Subcutaneous adipose tissue (tissue), 4 donors: ENCODE data around the gene CASTOR1. TPM values are rescaled to one million over a fixed set of nuclear protein-coding genes. Genes with fewer than 3 reads are reported as not detected.

Experiments used
- total RNA-seq, 4 donors: library from RNA; depleted of rRNA; stranded (reverse); fragments of >200 nt; gene quantifications; one replicate each; pipeline ENCODE4 v1.1.0, GENCODE V29; 2016
- TF ChIP-seq, protein P1 (sequence below): fragments of 450-650 bp; IDR thresholded peaks from one replicate; pipeline ENCODE4 v1.5.1; 2016; ENCODE audit warnings: low read depth, mild to moderate bottlenecking, control low read depth, antibody characterized with exemption, moderate library complexity

The CASTOR1 gene
- total RNA-seq, 4 donors from 2014 or later, result 8.5 to 26.9 (median 12.8) TPM

DNA sequence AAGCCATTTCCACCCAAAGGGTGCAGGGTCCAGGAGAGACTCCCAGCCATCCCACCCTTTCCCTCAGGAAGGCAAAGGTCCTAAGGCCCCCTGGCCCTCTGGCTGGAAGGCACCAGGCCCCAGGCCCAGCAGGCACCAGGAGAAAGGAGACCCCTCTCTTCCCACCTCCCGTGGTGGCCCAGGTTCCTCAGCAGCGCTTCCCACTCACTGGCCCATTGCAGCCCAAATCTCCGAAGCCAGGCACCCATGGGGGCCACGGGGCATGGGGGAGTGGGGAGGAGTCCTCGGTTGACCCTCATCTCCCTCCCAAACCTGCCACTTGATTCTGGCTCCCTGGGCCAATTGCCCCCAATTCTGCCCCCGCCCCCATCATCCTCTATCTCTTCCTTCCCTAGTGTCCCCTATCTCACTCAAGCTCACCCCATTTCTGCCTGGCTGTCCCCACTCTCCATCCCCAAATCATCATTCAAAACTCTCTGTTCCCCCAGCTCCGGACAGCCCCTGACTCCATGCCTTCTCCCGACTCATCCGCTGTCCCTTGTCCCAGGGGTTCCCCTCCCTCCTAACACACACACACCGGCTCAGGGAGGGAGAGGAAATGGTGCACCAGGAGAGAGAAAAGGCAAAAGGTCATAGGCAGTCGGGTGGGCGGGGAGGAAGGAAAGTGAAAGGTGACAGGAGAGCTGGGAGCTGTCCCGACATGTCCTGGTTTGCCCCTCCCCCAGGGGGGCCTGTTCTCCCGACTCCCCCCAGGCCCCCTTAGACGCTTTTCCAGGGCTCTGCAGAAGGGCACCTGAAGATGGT lies 43.9 kb downstream of the CASTOR1 start:
- TF ChIP-seq, protein P1, sequence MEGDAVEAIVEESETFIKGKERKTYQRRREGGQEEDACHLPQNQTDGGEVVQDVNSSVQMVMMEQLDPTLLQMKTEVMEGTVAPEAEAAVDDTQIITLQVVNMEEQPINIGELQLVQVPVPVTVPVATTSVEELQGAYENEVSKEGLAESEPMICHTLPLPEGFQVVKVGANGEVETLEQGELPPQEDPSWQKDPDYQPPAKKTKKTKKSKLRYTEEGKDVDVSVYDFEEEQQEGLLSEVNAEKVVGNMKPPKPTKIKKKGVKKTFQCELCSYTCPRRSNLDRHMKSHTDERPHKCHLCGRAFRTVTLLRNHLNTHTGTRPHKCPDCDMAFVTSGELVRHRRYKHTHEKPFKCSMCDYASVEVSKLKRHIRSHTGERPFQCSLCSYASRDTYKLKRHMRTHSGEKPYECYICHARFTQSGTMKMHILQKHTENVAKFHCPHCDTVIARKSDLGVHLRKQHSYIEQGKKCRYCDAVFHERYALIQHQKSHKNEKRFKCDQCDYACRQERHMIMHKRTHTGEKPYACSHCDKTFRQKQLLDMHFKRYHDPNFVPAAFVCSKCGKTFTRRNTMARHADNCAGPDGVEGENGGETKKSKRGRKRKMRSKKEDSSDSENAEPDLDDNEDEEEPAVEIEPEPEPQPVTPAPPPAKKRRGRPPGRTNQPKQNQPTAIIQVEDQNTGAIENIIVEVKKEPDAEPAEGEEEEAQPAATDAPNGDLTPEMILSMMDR, result no peak

DNA sequence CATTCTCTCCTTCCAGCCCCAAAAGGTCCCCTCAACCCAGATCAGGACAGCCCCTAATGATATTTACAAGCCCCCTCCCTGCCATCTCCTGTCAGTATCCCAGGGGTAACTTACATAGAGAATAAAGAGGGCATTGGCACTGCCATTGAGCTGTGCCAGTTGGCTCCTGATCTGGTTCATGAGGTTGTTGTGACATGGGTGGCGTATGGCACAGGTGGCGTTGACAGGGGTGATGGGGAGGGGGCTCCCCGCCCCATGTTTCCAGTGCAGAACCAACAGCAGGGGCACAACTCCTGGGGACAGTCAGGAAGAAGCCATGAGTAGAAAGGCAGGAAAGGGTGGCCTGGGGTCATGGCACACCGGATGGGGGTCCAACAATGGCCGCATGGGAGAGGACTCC lies 44.7 kb downstream of the CASTOR1 start:
- TF ChIP-seq, protein P1, result no peak

- TF ChIP-seq, protein P1, result no peak
Observed at GRCh38 chr22:30244066-30244465, 45.2 kb downstream of the CASTOR1 start.

GRCh38 chr22:30243661-30244060 lies 45.6 kb downstream of the CASTOR1 start:
- TF ChIP-seq, protein P1, result no peak

DNA sequence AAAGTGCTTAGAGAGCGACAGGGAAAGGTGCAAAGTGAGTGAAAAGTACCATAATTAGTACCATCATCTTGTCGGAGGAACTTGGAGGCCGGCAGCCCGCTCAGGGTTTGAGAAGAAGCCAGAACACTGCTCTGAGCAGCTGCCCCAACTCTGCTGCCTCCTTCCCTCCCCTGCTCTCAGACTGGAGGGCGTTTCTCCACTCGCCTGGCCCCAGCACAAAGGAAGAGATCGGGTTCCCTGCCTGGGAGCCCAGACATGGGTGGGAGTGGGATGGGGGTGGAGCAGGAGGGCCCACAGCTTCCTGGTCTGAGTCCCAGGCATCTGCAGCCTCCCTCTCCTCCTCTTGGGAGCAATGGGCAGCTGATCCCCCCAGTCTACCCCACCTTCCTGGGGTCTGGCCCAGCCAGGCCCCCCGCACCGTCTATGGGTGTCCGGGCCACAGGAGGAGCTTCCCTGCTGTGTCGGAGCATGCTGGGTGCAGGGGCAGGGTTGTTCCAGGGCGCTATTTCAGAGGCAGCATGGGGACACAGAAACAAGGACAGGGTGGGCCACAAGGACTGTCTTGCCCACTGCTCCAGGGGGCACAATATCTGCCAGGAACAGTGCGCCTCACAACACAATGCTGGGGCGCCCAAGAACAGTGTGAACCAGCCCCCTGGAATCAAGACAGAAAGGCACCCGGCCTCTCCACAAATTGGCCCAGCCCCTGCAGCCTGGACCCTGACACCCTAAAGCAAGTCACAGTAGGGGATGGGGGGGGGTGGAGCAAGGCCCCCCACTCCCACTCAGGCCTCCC lies 47.5 kb downstream of the CASTOR1 start:
- TF ChIP-seq, protein P1, result no peak

DNA sequence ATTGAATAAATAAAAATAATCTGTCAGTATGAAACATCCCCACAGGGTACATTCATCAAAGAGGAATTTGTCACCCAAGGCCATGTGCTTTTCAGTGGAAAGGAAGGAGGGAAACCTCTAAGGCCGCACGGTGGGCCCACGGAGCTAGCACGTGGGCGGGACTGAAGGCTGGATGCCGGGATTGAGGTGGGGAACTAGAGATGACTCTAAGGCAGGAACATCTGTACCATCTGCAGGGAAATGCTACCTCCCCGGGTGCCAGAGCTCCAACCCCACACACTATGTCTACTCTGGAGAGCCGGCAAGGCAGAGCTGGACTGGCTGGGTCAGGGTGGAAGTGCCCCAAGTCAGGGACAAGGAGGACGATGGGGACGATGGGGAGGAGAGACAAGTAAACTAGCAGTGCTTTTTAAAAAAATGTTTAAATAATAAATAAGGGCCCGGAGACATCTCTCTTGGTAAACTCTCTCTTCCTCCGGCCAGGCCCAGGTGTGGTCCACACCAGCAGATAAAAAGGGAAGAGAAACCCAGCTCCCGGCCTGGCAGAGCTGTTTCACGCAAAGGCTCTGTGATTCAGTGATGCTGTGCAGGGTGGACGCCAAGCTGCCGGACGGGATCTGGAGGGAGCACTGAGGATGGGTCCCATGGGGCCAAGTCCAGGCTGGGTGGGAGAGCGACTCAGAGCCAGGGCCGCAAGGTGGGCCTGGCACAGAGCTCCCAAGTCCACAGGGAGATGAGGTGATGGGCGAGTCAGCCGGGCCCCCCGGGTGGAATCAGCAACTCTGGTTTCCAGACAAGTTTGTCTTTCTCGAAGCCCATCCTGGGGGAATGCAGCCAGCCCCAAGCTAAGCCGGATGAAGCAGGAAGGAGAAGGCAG lies 48.5 kb downstream of the CASTOR1 start:
- TF ChIP-seq, protein P1, result no peak
